Measurements from ENCODE around the gene YES1. TPM values are rescaled to one million over a fixed set of nuclear protein-coding genes. Genes with fewer than 3 reads are reported as not detected.

The YES1 gene
- total and polyA plus RNA-seq, 2 of the 8 experiments (the other 6 are each of a cell fraction or from before 2014, with no cell fraction given), result 14.8 to 94.3 TPM

GRCh38 chr18:744832-745597 lies 67.0 kb downstream of the YES1 start (continued):
- TF ChIP-seq BCL11A (IDR thresholded peaks at IDR 0.05; ENCODE audit: low read depth in 2 of 2, low read length in 2 of 2), result no peak
